RPMI7951 (cell line): Measurements from ENCODE around the gene BTRC. TPM values are rescaled to one million over a fixed set of nuclear protein-coding genes. Genes with fewer than 3 reads are reported as not detected.
"Not testable (repeated sequence)": the region's sequence is repeated elsewhere in the genome, so short reads cannot be mapped to it uniquely, and the experiment has no call there.

Experiments used
- DNase-seq: peaks from one replicate; pipeline ENCODE4 v3.0.0-alpha.2; 2012; ENCODE audit warnings: low read depth
- total RNA-seq: library from RNA; depleted of rRNA; stranded (reverse); fragments of >200 nt; shearing (Covaris generic); gene quantifications from 2 replicates; pipeline ENCODE4 v1.2.3, GENCODE V29; 2014; rRNA removed

BTRC gene
- total RNA-seq, 1 experiment from 2014 or later, result 7.1 TPM

DNA sequence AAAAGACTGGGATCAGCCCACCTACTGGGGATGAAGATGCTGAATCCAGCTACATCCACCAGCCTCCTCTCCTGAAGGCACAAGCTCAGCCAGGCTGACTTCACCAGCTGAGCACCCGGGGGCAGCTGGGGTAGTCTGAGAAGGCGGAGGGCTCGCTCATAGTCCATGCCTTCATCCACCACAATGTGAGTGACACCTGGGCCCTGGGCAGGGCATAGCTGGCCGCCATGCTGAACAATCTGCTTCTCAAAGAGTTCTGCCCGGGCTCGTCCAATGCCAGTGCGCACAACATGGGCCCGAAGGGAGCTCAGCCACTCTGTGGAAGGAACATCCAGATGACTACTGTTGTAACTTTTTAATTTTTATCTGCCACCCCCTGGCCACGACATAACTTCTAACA lies 231.9 kb downstream of the BTRC start:
- DNase-seq, result no peak

DNA sequence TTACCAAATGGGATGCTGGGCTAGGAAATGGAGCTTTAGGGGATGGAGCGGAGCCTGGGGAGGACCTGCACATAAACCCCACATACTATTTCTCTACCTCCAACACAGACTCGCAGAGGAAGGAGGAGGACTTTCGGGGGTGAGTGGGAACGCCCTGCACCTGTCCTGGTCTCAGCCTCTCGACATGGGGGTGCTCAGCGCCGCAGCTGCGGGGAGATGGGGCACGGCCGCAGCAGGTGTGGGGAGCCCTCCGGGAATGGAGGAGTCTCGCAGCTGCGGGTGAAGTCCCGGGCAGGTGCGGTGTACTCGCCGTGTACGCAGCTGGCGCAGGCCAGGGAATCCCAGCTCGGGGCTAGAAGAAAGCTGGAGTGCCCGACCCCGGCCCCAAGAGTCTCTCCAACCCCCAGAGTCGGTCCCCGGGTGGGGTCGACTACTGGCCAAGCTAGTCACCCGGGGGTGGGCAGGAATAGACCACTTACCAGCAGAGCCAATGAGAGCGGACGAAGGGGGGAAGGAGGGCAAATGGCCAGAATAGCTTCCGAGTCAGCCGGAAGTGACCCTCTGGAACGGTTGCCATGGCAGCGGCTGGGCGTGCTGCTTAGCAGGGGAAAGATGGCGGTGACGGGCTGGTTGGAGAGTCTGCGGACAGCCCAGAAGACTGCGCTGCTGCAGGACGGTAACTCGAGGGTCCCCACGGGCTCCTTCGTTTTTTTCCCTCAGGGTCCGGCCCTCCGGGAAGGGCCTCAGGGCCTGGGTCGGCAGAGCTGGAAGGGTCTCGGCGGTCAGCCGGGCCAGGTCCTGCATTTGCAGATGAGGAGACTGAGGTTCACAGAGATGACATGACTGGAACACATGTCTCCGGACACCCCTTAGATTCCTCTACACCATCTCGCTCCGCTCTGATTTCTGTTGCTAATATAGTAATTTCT lies 234.0 kb downstream of the BTRC start, which contains the start of the genes DPCD and POLL:
Gene DPCD, plus strand, starts transcription at position 597 of the 929 bp plus-strand sequence. Its CDS starts 16 bp downstream, at position 613.
Gene POLL, minus strand, starts transcription at position 533 of the 929 bp plus-strand sequence. CDS start 897 bp downstream, outside the sequence.
- peak; percentile 91 for DNase-seq

DNA sequence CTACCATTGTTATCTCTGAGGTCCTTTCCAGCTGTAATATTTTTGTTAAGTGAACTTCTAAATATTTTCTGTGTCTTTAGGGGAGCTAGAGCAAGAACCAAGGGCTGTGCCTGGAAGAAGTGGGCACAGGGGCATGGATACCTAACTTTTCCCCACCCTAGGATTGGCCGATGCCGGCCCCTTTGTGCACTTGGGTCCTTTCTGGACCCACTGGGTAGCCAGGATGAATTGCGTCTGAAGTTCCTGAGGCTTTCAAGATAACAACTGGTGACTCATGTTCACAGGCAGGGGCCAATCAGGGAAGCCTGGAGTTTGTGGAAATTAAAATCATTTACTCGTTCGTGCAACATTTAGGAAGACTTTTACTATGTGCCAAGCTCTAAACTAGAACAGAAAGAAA lies 234.9 kb downstream of the BTRC start:
- peak; percentile 62 for DNase-seq

DNA sequence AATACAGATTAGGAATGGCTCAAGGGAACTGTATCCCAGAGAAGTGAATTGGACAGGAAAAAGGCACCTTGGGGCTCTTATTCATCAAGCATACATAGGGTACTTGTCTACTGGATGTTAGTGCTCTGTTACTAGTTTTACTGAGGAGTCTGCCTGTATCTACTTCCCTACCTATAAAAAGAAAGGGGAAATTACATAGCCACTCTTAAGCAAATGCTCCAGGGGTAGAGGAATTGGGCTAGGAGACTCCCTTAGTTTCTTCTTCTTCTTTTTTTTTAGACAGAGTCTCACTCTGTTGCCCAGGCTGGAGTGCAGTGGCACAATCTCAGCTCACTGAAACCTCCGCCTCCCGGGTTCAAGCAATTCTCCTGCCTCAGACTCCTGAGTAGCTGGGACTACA lies 239.4 kb downstream of the BTRC start:
- DNase-seq, result not testable (repeated sequence)

DNA sequence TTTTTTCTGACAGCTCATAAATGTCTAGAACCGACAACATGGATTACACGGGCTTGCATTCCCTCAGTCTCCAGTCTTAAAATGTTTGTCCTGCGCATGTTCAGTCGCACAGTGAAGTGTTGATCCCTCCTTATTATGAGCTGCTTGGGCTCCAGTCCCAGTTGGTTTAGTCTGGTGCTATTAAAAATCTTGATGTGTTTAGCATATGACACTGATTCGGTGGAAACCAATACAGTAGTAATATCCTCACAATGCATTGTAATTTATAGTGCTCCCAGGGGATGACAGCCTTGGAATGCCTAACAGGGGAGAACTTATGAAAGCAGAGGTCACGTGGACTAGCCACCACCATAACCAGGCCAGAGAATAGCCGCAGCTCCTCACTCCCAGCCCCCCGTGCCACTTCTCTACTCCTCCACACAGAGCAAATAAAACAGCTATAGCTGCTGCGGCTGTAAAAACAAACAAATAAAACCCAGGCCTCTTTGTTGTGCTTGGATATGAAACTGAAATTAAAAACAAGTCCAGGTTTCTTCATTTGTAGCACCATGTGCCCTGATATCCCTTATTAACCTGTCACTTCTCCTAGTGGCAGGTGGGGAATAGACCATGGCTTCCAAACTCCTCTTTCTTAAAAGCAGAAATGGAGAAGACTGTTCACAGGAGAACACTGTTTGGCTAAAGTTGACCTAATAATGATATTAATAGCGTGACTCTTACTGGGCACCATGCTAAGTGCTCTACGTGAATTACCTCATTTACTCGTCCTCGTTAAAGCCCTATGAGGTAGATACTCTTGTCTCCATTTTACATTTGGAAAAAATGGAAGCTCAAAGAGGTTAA lies 241.8 kb downstream of the BTRC start:
- DNase-seq, result no peak

DNA sequence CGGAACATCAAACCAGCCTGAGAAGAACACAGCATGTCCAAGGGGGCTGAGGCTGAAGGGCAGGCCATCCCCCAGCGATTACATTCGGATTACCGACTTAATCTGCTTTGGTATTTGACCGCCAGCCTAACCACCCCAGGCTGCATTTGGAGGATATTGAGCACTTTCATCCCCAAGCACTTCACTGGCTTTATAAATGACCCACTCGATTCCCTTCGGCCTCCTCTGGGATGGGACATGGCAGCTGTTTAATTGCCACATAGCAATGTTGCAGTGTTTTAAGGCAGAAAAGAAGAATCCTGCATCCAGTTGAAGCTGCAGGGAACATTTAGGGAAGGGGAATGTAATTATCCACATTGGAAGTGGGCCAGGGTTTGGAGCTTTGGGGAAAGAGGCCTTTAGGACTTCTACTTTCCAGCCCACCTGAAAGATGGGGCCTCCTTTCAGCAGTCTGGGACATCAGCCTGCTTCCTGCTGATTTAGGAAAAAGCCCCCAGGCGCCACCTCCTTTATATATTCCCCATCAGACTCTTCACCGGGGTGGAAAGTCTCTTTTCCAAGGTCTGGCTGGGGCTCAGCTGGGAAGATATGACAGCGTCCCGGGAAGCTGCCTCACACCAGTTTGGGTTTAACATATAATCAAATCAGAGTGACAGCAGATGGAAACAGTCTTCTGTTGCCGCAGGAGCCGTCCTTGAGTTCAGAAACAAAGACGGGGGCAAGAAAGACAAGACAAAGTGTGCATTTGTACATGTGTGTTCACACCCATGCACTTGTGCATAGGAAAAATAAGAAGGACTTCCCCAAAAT lies 243.3 kb downstream of the BTRC start:
- no peak for DNase-seq

DNA sequence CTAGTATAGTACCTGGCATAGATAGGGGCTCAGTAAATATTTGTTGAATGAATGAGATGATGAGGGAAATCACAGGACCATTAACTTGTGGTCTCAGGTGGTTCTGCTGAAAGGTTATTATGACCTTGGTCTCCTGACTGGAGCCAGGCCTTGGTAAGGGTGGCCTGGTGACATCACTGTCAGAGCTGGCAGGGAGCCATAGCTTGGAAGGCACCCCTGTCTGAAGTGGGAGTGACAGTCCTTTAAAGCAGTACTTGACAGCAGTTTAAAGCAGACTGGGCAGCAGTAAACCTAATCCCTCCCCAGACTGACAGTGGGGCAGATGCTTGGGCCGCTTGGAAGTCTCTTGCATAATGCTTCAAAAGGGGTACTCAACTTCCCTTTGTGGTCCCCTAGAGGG lies 247.6 kb downstream of the BTRC start:
- no peak for DNase-seq

DNA sequence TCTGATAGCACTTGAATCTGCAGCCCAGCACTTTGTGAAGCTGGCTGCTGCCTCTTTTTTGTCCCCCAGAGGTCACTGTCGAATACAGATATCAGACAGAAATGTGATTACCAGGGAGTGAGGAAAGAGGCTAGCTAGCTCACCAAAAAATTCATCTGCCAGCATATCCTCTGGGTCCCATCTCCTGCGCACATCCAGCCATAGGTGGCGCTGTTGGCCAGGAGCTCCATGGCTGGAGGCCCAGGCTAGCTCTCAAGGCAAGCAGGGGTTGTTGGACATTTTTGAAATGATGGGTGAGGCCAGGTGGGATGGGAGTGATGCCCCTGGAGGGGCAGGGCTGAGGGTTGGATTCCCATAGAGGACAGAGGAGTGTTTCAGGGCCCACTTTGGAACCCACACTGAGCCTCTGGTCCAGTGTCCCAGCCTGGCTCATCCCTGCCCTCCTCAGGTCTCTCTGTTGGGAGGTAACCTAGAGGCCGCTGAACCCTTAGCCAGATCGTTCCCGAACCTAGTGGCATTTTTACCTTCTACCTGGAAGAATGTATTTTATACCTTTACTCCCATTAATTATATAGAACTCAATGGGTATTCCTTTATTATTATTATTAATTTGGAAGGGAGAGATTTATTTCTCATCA lies 248.9 kb downstream of the BTRC start:
- DNase-seq, result peak; percentile 52

Other genes with a start within 250 kb of the BTRC start
- gene TLX1, start 222.9 kb upstream of the BTRC start, total RNA-seq, result not detected in 2 replicates
- not detected in 2 replicates for gene LBX1, start 124.7 kb upstream of the BTRC start, total RNA-seq
- gene POLL, start 234.1 kb downstream of the BTRC start, total RNA-seq, result 6.2 and 6.6 TPM in 2 replicates
- gene DPCD, start 234.2 kb downstream of the BTRC start, total RNA-seq, result 65.8 and 69.5 TPM in 2 replicates